ENCODE data around the gene WARS2. TPM values are rescaled to one million over a fixed set of nuclear protein-coding genes. Genes with fewer than 3 reads are reported as not detected.

The WARS2 gene
- total RNA-seq, 1 experiment from 2014 or later = 21.2 TPM

GRCh38 chr1:119099775-119100174 lies 40.7 kb downstream of the WARS2 start:
- Histone ChIP-seq H2AFZ (ENCODE audit: low read length) (no peak overlapping the region), H3K79me2 (ENCODE audit: low read length) (no peaks in the 10 kb centered on the region), H3K9ac (ENCODE audit: low read length) (no peak overlapping the region), H3K27me3 (ENCODE audit: low read length) (no peaks in the 10 kb centered on the region), H3K9me2 (replicated peaks; ENCODE audit: insufficient read depth, low read length) (no peaks in the 10 kb centered on the region), H3K27ac (ENCODE audit: low read length) (no peak overlapping the region), H3K4me2 (ENCODE audit: low read depth, low read length, poor library complexity, severe bottlenecking) (no peak overlapping the region), H3K36me3 (ENCODE audit: insufficient read depth, low read length) (no peaks in the 10 kb centered on the region), H3K4me1 (ENCODE audit: low read length) (no peaks in the 10 kb centered on the region; the same call in 1 of the 2 replicates), H4K20me1 (ENCODE audit: insufficient read depth, low read depth, low read length) (peaks cover 11% of the 10 kb centered on the region), H3K9me3 (ENCODE audit: low read length) (no peaks in the 10 kb centered on the region), H3K4me3 (ENCODE audit: low read length) (no peak overlapping the region)
- DNase-seq = no peak

- H3K4me1 ChIP-seq (ENCODE audit: low read length) = no peaks in the 10 kb centered on the region; the same call in 1 of the 2 replicates
- H3K79me2 ChIP-seq (ENCODE audit: low read length) = no peaks in the 10 kb centered on the region
- no peak for DNase-seq
- no peaks in the 10 kb centered on the region for H3K9me3 ChIP-seq (ENCODE audit: low read length)
- H2AFZ ChIP-seq (ENCODE audit: low read length) = no peak overlapping the region
- H3K4me3 ChIP-seq (ENCODE audit: low read length) = no peak overlapping the region
- no peak overlapping the region for H3K27ac ChIP-seq (ENCODE audit: low read length)
- peaks cover 22% of the 10 kb centered on the region; the same call in 1 of the 2 replicates for H4K20me1 ChIP-seq (ENCODE audit: insufficient read depth, low read depth, low read length)
- H3K9me2 ChIP-seq (replicated peaks; ENCODE audit: insufficient read depth, low read length) = no peaks in the 10 kb centered on the region
- H3K4me2 ChIP-seq (ENCODE audit: low read depth, low read length, poor library complexity, severe bottlenecking) = no peak overlapping the region
- H3K9ac ChIP-seq (ENCODE audit: low read length) = no peak overlapping the region
- H3K36me3 ChIP-seq (ENCODE audit: insufficient read depth, low read length) = no peaks in the 10 kb centered on the region
- no peaks in the 10 kb centered on the region for H3K27me3 ChIP-seq (ENCODE audit: low read length)
Observed at GRCh38 chr1:119097380-119097779, 43.1 kb downstream of the WARS2 start.

- Histone ChIP-seq H3K79me2 (ENCODE audit: low read length) (no peaks in the 10 kb centered on the region), H3K9me2 (replicated peaks; ENCODE audit: insufficient read depth, low read length) (no peaks in the 10 kb centered on the region), H3K4me1 (ENCODE audit: low read length) (no peaks in the 10 kb centered on the region), H3K4me3 (ENCODE audit: low read length) (no peak overlapping the region), H3K27ac (ENCODE audit: low read length) (no peak overlapping the region), H4K20me1 (ENCODE audit: insufficient read depth, low read depth, low read length) (peaks cover 23% of the 10 kb centered on the region; the same call in 1 of the 2 replicates), H3K36me3 (ENCODE audit: insufficient read depth, low read length) (no peaks in the 10 kb centered on the region), H3K27me3 (ENCODE audit: low read length) (no peaks in the 10 kb centered on the region), H2AFZ (ENCODE audit: low read length) (no peak overlapping the region), H3K9ac (ENCODE audit: low read length) (no peak overlapping the region), H3K4me2 (ENCODE audit: low read depth, low read length, poor library complexity, severe bottlenecking) (no peak overlapping the region), H3K9me3 (ENCODE audit: low read length) (no peaks in the 10 kb centered on the region)
- DNase-seq = no peak
Observed at GRCh38 chr1:119093721-119094120, 46.7 kb downstream of the WARS2 start.

GRCh38 chr1:119091618-119092017 lies 48.8 kb downstream of the WARS2 start:
- Histone ChIP-seq H3K4me2 (ENCODE audit: low read depth, low read length, poor library complexity, severe bottlenecking) (no peak overlapping the region), H4K20me1 (ENCODE audit: insufficient read depth, low read depth, low read length) (peaks cover 12% of the 10 kb centered on the region; the same call in 1 of the 2 replicates), H3K9me2 (replicated peaks; ENCODE audit: insufficient read depth, low read length) (no peaks in the 10 kb centered on the region), H2AFZ (ENCODE audit: low read length) (no peak overlapping the region), H3K9me3 (ENCODE audit: low read length) (no peaks in the 10 kb centered on the region), H3K27me3 (ENCODE audit: low read length) (no peaks in the 10 kb centered on the region), H3K4me3 (ENCODE audit: low read length) (no peak overlapping the region), H3K9ac (ENCODE audit: low read length) (no peak overlapping the region), H3K4me1 (ENCODE audit: low read length) (no peaks in the 10 kb centered on the region), H3K36me3 (ENCODE audit: insufficient read depth, low read length) (no peaks in the 10 kb centered on the region), H3K79me2 (ENCODE audit: low read length) (no peaks in the 10 kb centered on the region), H3K27ac (ENCODE audit: low read length) (no peak overlapping the region)
- DNase-seq = no peak

- Histone ChIP-seq H3K4me1 (ENCODE audit: low read length) (no peaks in the 10 kb centered on the region), H3K9me3 (ENCODE audit: low read length) (no peaks in the 10 kb centered on the region), H3K36me3 (ENCODE audit: insufficient read depth, low read length) (no peaks in the 10 kb centered on the region), H3K4me2 (ENCODE audit: low read depth, low read length, poor library complexity, severe bottlenecking) (no peak overlapping the region), H3K4me3 (ENCODE audit: low read length) (no peak overlapping the region), H3K9ac (ENCODE audit: low read length) (no peak overlapping the region), H2AFZ (ENCODE audit: low read length) (no peak overlapping the region), H3K27ac (ENCODE audit: low read length) (no peak overlapping the region), H3K79me2 (ENCODE audit: low read length) (no peaks in the 10 kb centered on the region), H3K27me3 (ENCODE audit: low read length) (no peaks in the 10 kb centered on the region), H4K20me1 (ENCODE audit: insufficient read depth, low read depth, low read length) (peaks cover 12% of the 10 kb centered on the region; the same call in 1 of the 2 replicates), H3K9me2 (replicated peaks; ENCODE audit: insufficient read depth, low read length) (no peaks in the 10 kb centered on the region)
- DNase-seq = no peak
Observed at GRCh38 chr1:119090250-119090649, 50.2 kb downstream of the WARS2 start.

GRCh38 chr1:119086830-119087229 lies 53.6 kb downstream of the WARS2 start:
- H3K27me3 ChIP-seq (ENCODE audit: low read length) = no peaks in the 10 kb centered on the region
- H3K4me1 ChIP-seq (ENCODE audit: low read length) = no peaks in the 10 kb centered on the region
- DNase-seq = no peak
- H4K20me1 ChIP-seq (ENCODE audit: insufficient read depth, low read depth, low read length) = no peaks in the 10 kb centered on the region
- H3K9ac ChIP-seq (ENCODE audit: low read length) = no peak overlapping the region
- no peak overlapping the region for H2AFZ ChIP-seq (ENCODE audit: low read length)
- no peak overlapping the region for H3K4me2 ChIP-seq (ENCODE audit: low read depth, low read length, poor library complexity, severe bottlenecking)
- H3K36me3 ChIP-seq (ENCODE audit: insufficient read depth, low read length) = no peaks in the 10 kb centered on the region
- no peak overlapping the region for H3K4me3 ChIP-seq (ENCODE audit: low read length)
- no peaks in the 10 kb centered on the region for H3K79me2 ChIP-seq (ENCODE audit: low read length)
- H3K9me2 ChIP-seq (replicated peaks; ENCODE audit: insufficient read depth, low read length) = no peaks in the 10 kb centered on the region
- no peak overlapping the region for H3K27ac ChIP-seq (ENCODE audit: low read length)
- H3K9me3 ChIP-seq (ENCODE audit: low read length) = no peaks in the 10 kb centered on the region

GRCh38 chr1:119084798-119085197 lies 55.7 kb downstream of the WARS2 start:
- no peaks in the 10 kb centered on the region for H3K36me3 ChIP-seq (ENCODE audit: insufficient read depth, low read length)
- no peaks in the 10 kb centered on the region for H3K9me2 ChIP-seq (replicated peaks; ENCODE audit: insufficient read depth, low read length)
- no peak overlapping the region for H3K4me3 ChIP-seq (ENCODE audit: low read length)
- no peaks in the 10 kb centered on the region for H3K79me2 ChIP-seq (ENCODE audit: low read length)
- no peak for DNase-seq
- H4K20me1 ChIP-seq (ENCODE audit: insufficient read depth, low read depth, low read length) = no peaks in the 10 kb centered on the region
- no peaks in the 10 kb centered on the region for H3K27me3 ChIP-seq (ENCODE audit: low read length)
- no peak overlapping the region for H3K4me2 ChIP-seq (ENCODE audit: low read depth, low read length, poor library complexity, severe bottlenecking)
- H3K4me1 ChIP-seq (ENCODE audit: low read length) = 0 out of 2 replicates have a peak, but pooled peaks cover 3% of the 10 kb centered on the region
- H3K9ac ChIP-seq (ENCODE audit: low read length) = no peak overlapping the region
- no peak overlapping the region for H2AFZ ChIP-seq (ENCODE audit: low read length)
- no peak overlapping the region for H3K27ac ChIP-seq (ENCODE audit: low read length)
- H3K9me3 ChIP-seq (ENCODE audit: low read length) = no peaks in the 10 kb centered on the region

GRCh38 chr1:119083980-119084379 lies 56.5 kb downstream of the WARS2 start:
- H3K79me2 ChIP-seq (ENCODE audit: low read length) = no peaks in the 10 kb centered on the region
- no peaks in the 10 kb centered on the region for H3K9me3 ChIP-seq (ENCODE audit: low read length)
- no peak overlapping the region for H3K9ac ChIP-seq (ENCODE audit: low read length)
- H3K4me1 ChIP-seq (ENCODE audit: low read length) = 0 out of 2 replicates have a peak, but pooled peaks cover 3% of the 10 kb centered on the region
- no peak overlapping the region for H3K4me2 ChIP-seq (ENCODE audit: low read depth, low read length, poor library complexity, severe bottlenecking)
- H2AFZ ChIP-seq (ENCODE audit: low read length) = no peak overlapping the region
- no peak for DNase-seq
- no peaks in the 10 kb centered on the region for H3K9me2 ChIP-seq (replicated peaks; ENCODE audit: insufficient read depth, low read length)
- no peak overlapping the region for H3K4me3 ChIP-seq (ENCODE audit: low read length)
- no peaks in the 10 kb centered on the region for H3K27me3 ChIP-seq (ENCODE audit: low read length)
- H3K36me3 ChIP-seq (ENCODE audit: insufficient read depth, low read length) = no peaks in the 10 kb centered on the region
- H3K27ac ChIP-seq (ENCODE audit: low read length) = no peak overlapping the region
- H4K20me1 ChIP-seq (ENCODE audit: insufficient read depth, low read depth, low read length) = no peaks in the 10 kb centered on the region

GRCh38 chr1:119083479-119083878 lies 57.0 kb downstream of the WARS2 start:
- no peak for DNase-seq
- H3K4me3 ChIP-seq (ENCODE audit: low read length) = no peak overlapping the region
- no peak overlapping the region for H3K4me2 ChIP-seq (ENCODE audit: low read depth, low read length, poor library complexity, severe bottlenecking)
- H3K79me2 ChIP-seq (ENCODE audit: low read length) = no peaks in the 10 kb centered on the region
- H3K27me3 ChIP-seq (ENCODE audit: low read length) = no peaks in the 10 kb centered on the region
- H3K9me3 ChIP-seq (ENCODE audit: low read length) = no peaks in the 10 kb centered on the region
- H3K9me2 ChIP-seq (replicated peaks; ENCODE audit: insufficient read depth, low read length) = no peaks in the 10 kb centered on the region
- H3K36me3 ChIP-seq (ENCODE audit: insufficient read depth, low read length) = no peaks in the 10 kb centered on the region
- no peaks in the 10 kb centered on the region for H4K20me1 ChIP-seq (ENCODE audit: insufficient read depth, low read depth, low read length)
- no peak overlapping the region for H2AFZ ChIP-seq (ENCODE audit: low read length)
- no peak overlapping the region for H3K27ac ChIP-seq (ENCODE audit: low read length)
- 0 out of 2 replicates have a peak, but pooled peaks cover 3% of the 10 kb centered on the region for H3K4me1 ChIP-seq (ENCODE audit: low read length)
- H3K9ac ChIP-seq (ENCODE audit: low read length) = no peak overlapping the region
